HEK293 (cell line): ENCODE data around the gene ATP5MC2.
A peak's percentile ranks its signal among the peaks of the same experiment; 100 is the strongest.

ENCODE experiments used
- GLIS1 ChIP-seq: fragments of 450-650 bp; formaldehyde crosslinking; IDR thresholded peaks from 2 replicates; pipeline ENCODE4 v1.5.1; 2016; ENCODE audit warnings: missing biosample characterization, missing genetic modification characterization
- HOXD13 ChIP-seq: sonication (generic); formaldehyde crosslinking; IDR thresholded peaks from 2 replicates; pipeline ENCODE4 v1.8.0; 2022; ENCODE audit warnings: missing genetic modification reagents, borderline replicate concordance
- IKZF3 ChIP-seq: fragments of 450-650 bp; IDR thresholded peaks from 2 replicates; pipeline ENCODE4 v1.5.0; 2018; ENCODE audit warnings: missing biosample characterization, mild to moderate bottlenecking, missing genetic modification characterization, moderate library complexity
- KLF8 ChIP-seq: fragments of 450-650 bp; formaldehyde crosslinking; IDR thresholded peaks from 2 replicates; pipeline ENCODE4 v1.5.1; 2016; ENCODE audit warnings: missing biosample characterization, missing genetic modification characterization
- PRDM10 ChIP-seq: fragments of 450-650 bp; formaldehyde crosslinking; IDR thresholded peaks from 2 replicates; pipeline ENCODE4 v1.5.1; 2016; ENCODE audit warnings: missing biosample characterization, missing genetic modification characterization
- PRDM2 ChIP-seq: fragments of 450-650 bp; formaldehyde crosslinking; IDR thresholded peaks from 2 replicates; pipeline ENCODE4 v1.5.1; 2016; ENCODE audit warnings: missing biosample characterization, missing genetic modification characterization, borderline replicate concordance
- SCRT1 ChIP-seq: fragments of 450-650 bp; formaldehyde crosslinking; IDR thresholded peaks from 2 replicates; pipeline ENCODE4 v1.5.1; 2016; ENCODE audit warnings: missing biosample characterization, missing genetic modification characterization, borderline replicate concordance
- SCRT2 ChIP-seq: fragments of 450-650 bp; formaldehyde crosslinking; IDR thresholded peaks from 2 replicates; pipeline ENCODE4 v1.5.1; 2016; ENCODE audit warnings: missing biosample characterization, missing genetic modification characterization
- SETDB1 ChIP-seq: IDR thresholded peaks from one replicate; pipeline ENCODE4 v1.6.1; 2017; ENCODE audit warnings: mild to moderate bottlenecking, low read length, moderate library complexity, mixed read lengths; ENCODE audit not compliant: insufficient read length
- ZBTB48 ChIP-seq: fragments of 450-650 bp; formaldehyde crosslinking; IDR thresholded peaks from 2 replicates; pipeline ENCODE4 v1.5.1; 2016; ENCODE audit warnings: missing biosample characterization, missing genetic modification characterization
- ZBTB8A ChIP-seq: fragments of 450-650 bp; formaldehyde crosslinking; IDR thresholded peaks from 2 replicates; pipeline ENCODE4 v1.5.1; 2016; ENCODE audit warnings: missing biosample characterization, missing genetic modification characterization
- ZNF157 ChIP-seq: fragments of 450-650 bp; formaldehyde crosslinking; IDR thresholded peaks from 2 replicates; pipeline ENCODE4 v1.5.1; 2016; ENCODE audit warnings: missing biosample characterization, missing genetic modification characterization
- ZNF2 ChIP-seq: fragments of 450-650 bp; formaldehyde crosslinking; IDR thresholded peaks from 2 replicates; pipeline ENCODE4 v1.5.1; 2016; ENCODE audit warnings: missing biosample characterization, missing genetic modification characterization
- ZNF366 ChIP-seq: fragments of 450-650 bp; formaldehyde crosslinking; conservative IDR thresholded peaks from 2 replicates; pipeline ENCODE4 v1.5.1; 2016; ENCODE audit warnings: missing biosample characterization, missing genetic modification characterization
- ZNF391 ChIP-seq: fragments of 450-650 bp; formaldehyde crosslinking; IDR thresholded peaks from 2 replicates; pipeline ENCODE4 v1.5.1; 2016; ENCODE audit warnings: low read depth, missing biosample characterization, missing genetic modification characterization, borderline replicate concordance
- ZNF629 ChIP-seq: fragments of 450-650 bp; formaldehyde crosslinking; IDR thresholded peaks from 2 replicates; pipeline ENCODE4 v1.5.1; 2017; ENCODE audit warnings: missing biosample characterization, missing genetic modification characterization
- ZNF654 ChIP-seq: fragments of 450-650 bp; formaldehyde crosslinking; IDR thresholded peaks from 2 replicates; pipeline ENCODE4 v1.5.1; 2016; ENCODE audit warnings: low read depth, missing biosample characterization, missing genetic modification characterization
- ZNF660 ChIP-seq: fragments of 450-650 bp; IDR thresholded peaks from 2 replicates; pipeline ENCODE4 v1.5.1; 2018; ENCODE audit warnings: missing biosample characterization, mild to moderate bottlenecking, missing genetic modification characterization
- ZNF704 ChIP-seq: fragments of 450-650 bp; formaldehyde crosslinking; IDR thresholded peaks from 2 replicates; pipeline ENCODE4 v1.5.1; 2016; ENCODE audit warnings: missing biosample characterization, missing genetic modification characterization
- ZNF843 ChIP-seq: fragments of 450-650 bp; formaldehyde crosslinking; IDR thresholded peaks from 2 replicates; pipeline ENCODE4 v1.5.1; 2016; ENCODE audit warnings: missing biosample characterization, missing genetic modification characterization
- ZSCAN30 ChIP-seq: fragments of 450-650 bp; IDR thresholded peaks from 2 replicates; pipeline ENCODE4 v1.5.1; 2018; ENCODE audit warnings: missing biosample characterization, mild to moderate bottlenecking, missing genetic modification characterization, moderate library complexity
- TF ChIP-seq, protein P1 (sequence below): fragments of 450-650 bp; formaldehyde crosslinking; conservative IDR thresholded peaks from 2 replicates; pipeline ENCODE4 v1.5.1; 2016; ENCODE audit warnings: low read depth, missing biosample characterization, missing genetic modification characterization

ATP5MC2 gene

DNA sequence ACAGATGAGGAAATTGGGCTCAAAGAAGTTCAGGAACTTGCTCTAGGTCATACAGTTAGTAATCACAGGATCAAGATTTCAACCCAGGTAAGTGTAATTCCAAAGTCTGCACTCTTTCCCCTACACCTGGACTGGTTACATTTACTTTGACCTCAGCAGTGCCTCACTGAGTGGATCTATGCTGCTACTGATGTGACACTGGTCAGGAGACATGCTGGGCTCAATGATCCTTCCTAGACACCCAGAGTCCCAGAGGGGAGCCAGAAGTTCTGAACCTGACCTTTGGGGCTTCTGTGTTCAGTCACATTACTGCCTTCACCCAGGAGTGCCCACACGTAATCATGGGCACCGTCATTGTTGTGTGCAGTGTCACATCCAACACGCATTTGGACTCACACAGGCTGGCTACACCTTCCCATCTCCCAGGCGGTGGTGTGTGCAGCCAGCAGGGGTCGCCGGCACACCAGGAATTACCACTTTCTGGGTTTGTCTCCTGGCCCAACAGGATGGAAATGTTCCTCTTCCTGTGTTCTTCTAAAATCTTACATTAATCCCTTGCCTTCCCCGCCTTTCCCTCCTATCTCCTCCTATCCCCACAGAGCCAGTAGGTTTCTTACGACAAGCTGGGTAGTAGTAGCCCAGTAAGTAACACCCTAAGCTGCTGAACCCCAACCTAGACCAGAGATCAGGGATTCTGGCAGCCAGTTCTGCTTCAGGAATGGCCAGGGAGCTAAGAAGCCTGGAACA is 25.8 kb upstream of the ATP5MC2 start (continued):
- TF ChIP-seq, protein P1, sequence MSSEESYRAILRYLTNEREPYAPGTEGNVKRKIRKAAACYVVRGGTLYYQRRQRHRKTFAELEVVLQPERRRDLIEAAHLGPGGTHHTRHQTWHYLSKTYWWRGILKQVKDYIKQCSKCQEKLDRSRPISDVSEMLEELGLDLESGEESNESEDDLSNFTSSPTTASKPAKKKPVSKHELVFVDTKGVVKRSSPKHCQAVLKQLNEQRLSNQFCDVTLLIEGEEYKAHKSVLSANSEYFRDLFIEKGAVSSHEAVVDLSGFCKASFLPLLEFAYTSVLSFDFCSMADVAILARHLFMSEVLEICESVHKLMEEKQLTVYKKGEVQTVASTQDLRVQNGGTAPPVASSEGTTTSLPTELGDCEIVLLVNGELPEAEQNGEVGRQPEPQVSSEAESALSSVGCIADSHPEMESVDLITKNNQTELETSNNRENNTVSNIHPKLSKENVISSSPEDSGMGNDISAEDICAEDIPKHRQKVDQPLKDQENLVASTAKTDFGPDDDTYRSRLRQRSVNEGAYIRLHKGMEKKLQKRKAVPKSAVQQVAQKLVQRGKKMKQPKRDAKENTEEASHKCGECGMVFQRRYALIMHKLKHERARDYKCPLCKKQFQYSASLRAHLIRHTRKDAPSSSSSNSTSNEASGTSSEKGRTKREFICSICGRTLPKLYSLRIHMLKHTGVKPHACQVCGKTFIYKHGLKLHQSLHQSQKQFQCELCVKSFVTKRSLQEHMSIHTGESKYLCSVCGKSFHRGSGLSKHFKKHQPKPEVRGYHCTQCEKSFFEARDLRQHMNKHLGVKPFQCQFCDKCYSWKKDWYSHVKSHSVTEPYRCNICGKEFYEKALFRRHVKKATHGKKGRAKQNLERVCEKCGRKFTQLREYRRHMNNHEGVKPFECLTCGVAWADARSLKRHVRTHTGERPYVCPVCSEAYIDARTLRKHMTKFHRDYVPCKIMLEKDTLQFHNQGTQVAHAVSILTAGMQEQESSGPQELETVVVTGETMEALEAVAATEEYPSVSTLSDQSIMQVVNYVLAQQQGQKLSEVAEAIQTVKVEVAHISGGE (tag by site-specific recombination), result peak; percentile 50; the same call in 1 of the 2 replicates
- peak; percentile 68; the same call in 1 of the 2 replicates for TF ChIP-seq ZBTB48 (tag by site-specific recombination)
- no peak for TF ChIP-seq ZNF704
- TF ChIP-seq PRDM2, result no peak
- peak; percentile 29; the same call in 1 of the 2 replicates for TF ChIP-seq SCRT1 (tag by site-specific recombination)
- TF ChIP-seq SCRT2, result peak; percentile 76
- peak; percentile 28; the same call in 1 of the 2 replicates for TF ChIP-seq ZSCAN30
- TF ChIP-seq IKZF3 (tag by site-specific recombination), result peak; percentile 53; the same call in 1 of the 2 replicates
- no peak for TF ChIP-seq PRDM10 (tag by site-specific recombination)
- no peak for TF ChIP-seq SETDB1
- TF ChIP-seq ZNF391 (tag by site-specific recombination), result peak; percentile 51; the same call in 1 of the 2 replicates
- no peak for TF ChIP-seq ZNF843
- peak; percentile 95 for TF ChIP-seq ZNF2 (tag by site-specific recombination)
- 0 out of 2 replicates have a peak, but pooled peaks have one; percentile 22 for TF ChIP-seq ZNF629
- TF ChIP-seq ZNF366 (tag by site-specific recombination), result peak; percentile 74; the same call in 1 of the 2 replicates
- no peak for TF ChIP-seq KLF8 (tag by site-specific recombination)
- peak; percentile 63 for TF ChIP-seq ZNF660 (tag by site-specific recombination)
- no peak for TF ChIP-seq GLIS1 (tag by site-specific recombination)
- TF ChIP-seq ZBTB8A (tag by site-specific recombination), result peak; percentile 33; the same call in 1 of the 2 replicates
- no peak for TF ChIP-seq ZNF157 (tag by site-specific recombination)
- TF ChIP-seq HOXD13 (CRISPR knock-in tag), result no peak
- TF ChIP-seq ZNF654 (tag by site-specific recombination), result peak; percentile 99
